HG02938 (cell line): ENCODE measurements around the gene TLX2.
"Not testable (repeated sequence)": the region's sequence is repeated elsewhere in the genome, so short reads cannot be mapped to it uniquely, and the experiment has no call there.

Source experiments
- ATAC-seq: cut with Tn5 transposase; IDR thresholded peaks from one replicate; pipeline ENCODE4 v1.9.1; 2021; ENCODE audit warnings: mild to moderate bottlenecking, moderate library complexity; ENCODE audit not compliant: unreplicated experiment

TLX2 gene

DNA sequence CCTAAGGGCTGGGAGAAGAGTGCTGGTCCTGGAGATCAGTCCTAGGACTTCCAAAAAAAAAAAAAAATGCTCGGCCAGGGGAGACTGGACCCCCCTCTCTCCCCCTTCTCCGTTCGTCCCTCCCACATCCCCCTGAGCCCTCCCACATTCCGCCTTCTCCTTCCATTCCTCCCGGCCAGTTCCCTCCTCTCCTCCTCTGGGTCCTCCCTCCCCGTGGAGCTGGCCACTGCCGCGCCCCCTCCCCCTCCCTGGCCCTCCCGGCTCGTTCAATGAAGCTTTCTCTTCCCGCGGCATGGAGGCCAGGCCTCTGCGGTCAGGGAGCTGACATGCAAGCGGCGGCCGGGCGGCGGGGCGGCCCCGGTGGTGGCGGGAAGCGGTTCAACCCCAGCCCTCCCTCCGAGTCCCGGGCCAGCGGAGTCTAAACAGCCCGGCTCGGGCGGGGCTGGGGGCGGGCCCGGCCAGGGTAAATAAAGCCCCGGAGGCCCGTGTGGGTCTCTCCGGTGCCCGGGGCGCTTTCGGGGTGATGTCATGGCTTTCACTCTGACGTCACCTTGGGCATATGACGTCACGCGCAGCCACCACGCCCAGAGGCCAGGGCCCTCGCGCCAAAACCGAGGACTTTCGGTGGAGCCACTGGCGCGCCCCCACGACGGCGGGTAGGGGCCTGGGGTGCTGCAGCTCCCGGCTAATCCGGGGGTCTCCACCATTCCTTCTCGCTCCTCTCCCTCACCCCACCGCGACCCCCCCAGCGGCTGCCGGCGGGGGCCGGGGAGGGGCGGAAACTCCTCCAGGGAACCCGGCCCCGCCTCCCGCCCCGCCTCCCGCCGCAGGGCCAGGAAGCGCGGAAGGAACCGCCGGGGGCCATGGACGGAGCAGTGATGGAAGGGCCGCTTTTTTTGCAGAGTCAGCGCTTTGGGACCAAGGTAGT, 39.9 kb downstream of the TLX2 start, which contains the start of the genes DOK1 and LOXL3:
Gene DOK1 (plus strand): TSS at position 829 of the 928 bp plus-strand sequence. CDS start 35 bp downstream, at position 864.
Gene LOXL3 (minus strand): TSS at position 51 of the 928 bp plus-strand sequence. CDS start 1,308 bp downstream, outside the sequence.
- ATAC-seq: peak; percentile 48

DNA sequence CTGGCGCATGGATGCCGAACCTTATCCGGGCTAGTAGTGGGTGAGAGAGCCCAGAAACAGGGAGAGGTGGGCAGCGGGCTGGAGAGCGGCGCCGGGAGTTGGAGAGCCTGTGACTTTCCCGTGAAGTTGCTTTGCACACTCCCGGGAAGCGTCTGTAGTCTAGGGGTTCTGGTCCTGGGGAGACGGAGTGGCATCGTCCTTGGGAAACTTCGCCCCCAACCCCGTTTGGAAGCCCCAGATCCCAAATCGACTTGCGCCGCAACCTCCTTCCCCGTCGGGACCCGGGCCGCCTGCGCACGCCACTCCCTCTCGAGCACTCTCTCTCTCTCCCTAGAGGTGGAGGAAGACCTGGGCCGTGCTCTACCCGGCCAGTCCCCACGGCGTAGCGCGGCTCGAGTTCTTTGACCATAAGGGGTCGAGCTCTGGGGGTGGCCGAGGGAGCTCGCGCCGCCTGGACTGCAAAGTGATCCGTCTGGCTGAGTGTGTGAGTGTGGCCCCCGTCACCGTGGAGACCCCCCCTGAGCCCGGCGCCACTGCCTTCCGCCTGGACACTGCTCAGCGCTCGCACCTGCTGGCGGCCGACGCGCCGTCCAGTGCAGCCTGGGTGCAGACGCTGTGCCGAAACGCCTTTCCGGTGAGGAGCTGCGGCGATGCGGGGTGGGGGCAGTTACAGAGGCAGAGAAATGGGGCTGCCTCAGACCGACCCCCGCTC, 40.7 kb downstream of the TLX2 start:
- ATAC-seq: peak; percentile 37

DNA sequence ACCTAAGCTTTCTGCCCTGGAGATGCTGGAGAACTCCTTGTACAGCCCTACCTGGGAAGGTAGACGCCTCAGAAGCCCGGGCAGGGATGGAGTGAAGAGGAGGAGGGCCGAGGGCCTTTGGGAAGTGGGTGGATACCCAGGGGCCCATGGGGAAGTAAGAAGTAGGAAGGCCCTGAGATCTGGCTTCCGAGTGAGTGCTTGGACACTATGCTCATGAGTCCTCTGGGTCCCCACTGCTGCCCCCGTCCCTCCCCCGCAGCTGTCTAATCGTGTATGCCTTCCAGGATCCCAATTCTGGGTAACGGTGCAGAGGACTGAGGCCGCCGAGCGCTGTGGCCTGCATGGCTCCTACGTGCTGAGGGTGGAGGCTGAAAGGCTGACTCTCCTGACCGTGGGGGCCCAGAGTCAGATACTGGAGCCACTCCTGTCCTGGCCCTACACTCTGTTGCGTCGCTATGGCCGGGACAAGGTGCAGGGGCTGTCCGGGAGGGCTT, 41.4 kb downstream of the TLX2 start:
- no peak for ATAC-seq

DNA sequence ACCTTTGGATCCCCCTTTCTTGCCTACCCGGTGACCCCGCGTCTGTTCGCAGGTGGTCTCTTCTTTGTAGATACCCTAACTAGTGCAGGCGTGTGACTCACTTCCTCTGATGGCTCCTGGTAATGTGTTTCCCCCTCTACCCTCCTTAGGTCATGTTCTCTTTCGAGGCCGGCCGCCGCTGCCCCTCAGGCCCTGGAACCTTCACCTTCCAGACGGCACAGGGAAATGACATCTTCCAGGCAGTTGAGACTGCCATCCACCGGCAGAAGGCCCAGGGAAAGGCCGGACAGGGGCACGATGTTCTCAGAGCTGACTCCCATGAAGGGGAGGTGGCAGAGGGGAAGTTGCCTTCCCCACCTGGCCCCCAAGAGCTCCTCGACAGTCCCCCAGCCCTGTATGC, 41.9 kb downstream of the TLX2 start:
- ATAC-seq: no peak

DNA sequence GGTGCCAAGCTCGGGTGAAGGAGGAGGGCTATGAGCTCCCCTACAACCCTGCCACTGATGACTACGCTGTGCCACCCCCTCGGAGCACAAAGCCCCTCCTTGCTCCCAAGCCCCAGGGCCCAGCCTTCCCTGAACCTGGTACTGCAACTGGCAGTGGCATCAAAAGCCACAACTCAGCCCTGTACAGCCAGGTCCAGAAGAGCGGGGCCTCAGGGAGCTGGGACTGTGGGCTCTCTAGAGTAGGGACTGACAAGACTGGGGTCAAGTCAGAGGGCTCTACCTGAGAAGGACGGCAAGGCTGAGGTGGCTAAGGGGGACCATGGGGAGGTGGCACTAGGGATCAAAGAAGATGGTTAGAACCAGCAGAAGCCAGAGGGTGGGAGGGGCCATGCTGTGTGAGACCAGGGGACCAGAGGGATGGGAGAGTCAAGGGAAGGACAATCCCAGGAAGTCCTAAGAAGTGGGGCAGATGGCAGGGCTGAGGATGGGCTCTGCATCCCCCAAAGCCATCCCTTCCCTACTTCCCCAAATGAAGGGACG, 42.7 kb downstream of the TLX2 start:
- ATAC-seq: no peak

DNA sequence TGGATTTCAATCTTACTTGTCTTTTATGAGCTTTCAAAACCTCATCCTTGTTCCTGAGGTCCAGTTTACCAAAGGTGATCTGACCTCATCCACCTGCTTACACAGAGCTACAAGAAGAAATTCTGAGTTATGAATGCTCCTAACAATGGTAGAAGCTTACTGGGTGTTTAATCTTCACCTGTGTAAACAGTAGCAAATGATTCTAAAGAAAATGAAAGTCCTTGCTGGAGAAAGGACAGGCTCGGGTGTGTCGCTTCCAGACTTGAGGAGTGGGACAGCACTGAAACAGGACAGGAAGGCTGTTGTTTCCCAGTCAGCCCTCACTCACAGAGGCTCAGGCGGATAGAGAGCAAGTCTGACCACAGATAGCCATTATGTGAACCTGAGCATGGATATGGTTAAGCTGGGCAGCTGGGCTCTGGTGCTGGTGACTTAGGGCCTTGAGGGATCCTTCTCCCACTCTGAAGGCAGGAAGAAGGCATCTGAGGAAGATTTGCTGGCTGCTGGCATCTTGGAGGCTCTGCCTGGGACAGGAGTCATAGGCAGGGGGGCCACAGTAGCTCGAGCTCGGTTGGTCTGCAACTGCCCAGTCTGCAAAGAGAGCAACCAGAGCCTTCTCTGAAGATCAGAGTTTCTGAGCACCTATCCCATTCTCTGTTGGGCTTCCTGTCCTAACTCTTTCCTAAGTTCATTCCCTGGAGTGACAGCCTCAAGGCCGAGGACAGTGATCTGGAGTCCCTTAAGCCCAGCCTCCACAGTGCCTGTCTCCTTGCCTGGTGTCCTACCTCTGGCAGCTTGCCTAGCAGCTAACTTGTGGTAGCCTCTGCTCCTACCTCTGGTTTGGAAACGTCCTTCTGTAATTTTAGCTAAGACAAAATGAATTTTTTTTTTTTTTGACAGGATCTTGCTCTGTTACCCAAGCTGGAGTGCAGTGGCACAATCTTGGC, 44.3 kb downstream of the TLX2 start:
- no peak for ATAC-seq

DNA sequence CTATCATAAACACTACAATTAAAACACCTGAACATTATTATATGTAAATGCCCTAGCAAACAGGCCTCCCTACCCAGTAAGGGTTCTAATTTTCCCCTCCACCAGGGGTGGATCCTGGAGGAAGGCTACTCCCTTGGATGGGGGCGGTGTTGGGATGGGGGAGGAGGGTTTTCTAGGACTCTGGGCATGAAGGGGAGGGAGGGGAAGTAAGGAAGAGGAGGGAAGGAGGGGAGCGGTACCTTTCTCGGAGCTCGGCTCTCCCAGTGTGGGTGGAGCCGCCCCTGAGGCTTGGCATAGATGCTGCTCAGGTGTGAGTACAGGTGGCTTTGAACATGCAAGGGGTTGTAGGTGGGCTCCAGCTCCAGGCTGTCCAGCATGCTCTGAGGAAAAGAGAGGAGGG, 45.7 kb downstream of the TLX2 start:
- no peak for ATAC-seq

DNA sequence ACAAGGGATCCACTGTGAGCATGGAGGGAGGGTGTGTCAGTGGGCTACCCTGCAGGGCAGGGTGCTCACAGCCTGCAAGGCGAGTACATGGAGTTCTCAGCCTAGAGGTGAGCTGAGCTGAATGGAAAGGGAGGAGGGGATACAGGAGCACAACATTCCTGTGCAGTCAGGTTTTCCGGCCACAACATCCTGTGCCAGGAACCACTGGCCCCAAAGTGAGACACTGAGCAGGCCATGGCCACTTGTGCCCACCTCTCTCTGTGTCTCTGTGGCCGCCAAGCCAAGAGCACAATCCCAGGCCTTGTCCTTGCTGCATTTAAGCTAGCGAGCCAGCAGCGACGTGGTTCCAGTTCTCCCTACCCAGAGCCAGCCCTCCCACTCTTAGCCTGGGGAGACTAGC, 46.3 kb downstream of the TLX2 start:
- no peak for ATAC-seq

DNA sequence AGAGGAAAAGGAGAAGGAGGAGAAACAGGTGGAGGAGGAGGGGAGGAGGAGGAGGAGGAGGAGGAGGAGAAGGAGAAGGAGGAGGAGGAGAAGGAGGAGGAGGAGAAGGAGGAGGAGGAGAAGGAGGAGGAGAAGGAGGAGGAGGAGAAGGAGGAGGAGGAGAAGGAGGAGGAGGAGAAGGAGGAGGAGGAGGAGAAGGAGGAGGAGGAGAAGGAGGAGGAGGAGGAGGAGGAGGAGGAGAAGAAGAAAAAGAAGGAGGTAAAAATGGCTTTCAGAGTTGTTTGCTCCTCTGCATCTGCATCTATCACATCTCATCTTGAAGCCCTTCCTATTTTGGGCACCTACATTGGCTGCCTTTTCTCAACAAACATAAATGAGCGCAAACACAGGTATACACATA, 46.8 kb downstream of the TLX2 start:
- not testable (repeated sequence) for ATAC-seq

DNA sequence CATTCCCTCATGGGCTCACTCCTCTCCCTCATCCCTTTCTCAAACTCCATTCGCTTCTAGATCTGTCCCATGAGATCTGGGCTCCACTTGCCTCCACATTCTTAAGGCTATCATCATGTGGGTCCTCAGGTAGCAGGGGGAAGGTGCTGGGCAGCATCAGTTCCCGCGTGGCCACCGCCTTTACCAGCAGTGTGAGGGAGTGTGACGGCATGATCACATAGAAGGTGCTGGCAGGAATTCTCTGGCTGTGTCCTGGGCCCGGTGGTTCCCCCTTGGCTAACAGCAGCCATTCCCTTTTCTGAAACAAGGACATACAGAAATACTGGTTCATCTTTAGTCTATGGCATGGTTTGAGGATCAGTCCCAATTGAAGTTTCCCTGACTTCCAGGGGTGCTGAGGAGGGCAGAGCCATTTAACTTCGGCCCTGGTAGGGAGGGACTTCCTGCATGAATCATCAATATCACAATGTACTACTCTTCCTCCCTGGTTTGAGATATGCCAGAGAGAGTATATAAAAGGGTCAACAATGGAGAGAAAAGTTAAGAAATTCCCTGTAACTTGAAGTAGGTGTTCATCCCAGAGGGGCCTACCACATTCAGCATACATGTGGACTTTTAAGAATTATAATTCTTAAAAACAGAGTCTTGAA, 48.0 kb downstream of the TLX2 start:
- no peak for ATAC-seq

DNA sequence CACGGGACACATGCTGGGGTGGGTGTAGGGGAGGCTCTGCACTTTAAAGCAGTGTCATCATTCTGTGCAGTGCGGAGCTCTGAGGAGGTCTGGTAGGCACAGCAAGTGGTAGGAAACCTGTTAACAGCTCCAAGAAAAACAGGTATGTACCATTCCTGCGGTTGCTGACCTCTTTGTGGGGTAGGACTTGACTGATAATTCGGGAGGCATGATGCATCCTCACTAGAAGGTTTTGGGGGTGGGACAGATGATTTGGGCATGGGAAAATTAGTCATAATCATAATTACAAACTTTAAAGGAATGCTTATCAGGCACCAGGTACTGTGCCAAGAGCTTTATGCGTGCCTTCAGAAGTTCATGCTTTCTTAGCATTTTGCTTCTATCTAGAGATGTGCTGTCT, 50.0 kb downstream of the TLX2 start:
- ATAC-seq: no peak

DNA sequence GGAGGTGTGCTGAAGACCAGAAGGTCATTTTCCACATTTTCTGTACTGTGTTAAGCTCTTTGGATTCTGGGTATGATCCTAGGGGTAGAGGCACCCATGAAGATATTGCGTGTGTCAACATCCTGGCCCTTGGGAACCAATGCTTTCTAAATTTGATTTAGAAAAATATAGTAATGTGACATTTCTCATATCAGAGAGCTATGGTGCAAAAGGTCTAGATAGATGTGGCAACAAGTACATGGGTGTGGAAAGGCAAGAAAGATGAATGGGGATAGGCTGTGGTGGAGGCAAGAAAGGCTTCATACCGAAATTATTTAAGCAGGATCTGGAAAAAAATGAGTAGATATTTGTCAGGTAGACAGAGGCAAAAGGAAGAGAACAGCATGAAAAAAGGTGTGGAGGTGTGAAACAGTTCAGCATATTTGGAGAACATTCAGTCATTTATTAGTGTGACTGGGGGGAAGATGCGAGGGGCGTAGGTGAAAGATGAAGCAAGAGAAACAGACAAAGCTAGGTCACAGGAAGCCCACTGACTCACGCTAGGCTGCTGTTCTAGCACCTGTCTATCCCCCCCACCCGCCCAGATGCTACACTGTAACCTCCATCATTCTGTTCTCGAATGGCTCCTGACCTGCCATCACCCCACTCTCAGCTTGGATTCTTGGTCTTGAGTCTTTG, 52.0 kb downstream of the TLX2 start:
- ATAC-seq: no peak

DNA sequence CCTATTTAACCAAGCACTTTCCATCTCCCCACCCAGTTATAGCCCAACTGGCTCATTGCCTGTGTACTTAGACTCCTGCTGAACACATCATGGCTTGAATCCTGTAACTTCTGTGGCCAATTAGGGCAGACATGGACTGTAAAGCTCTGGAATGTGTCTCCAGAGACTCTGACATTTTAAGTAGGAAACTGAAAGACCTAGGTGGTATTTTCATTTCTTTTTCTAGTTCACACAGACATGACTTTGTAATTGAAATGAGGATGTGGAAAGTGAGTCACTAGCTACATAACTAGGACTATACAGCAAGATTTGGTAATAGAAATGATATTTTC, 52.5 kb downstream of the TLX2 start:
- ATAC-seq: no peak
